WTC11 (cell line): Measurements from ENCODE around the gene NTSR1. TPM values are rescaled to one million over a fixed set of nuclear protein-coding genes. Genes with fewer than 3 reads are reported as not detected.

Experiments
- ATAC-seq: fragments of 200-7000 bp; cut with Tn5 transposase; 2 replicates; pipeline ENCODE4 v1.10.0; 2021; ENCODE audit warnings: mild to moderate bottlenecking, moderate library complexity
- CTCF ChIA-PET: fragments of 300-600 bp; sonication (Branson Sonifier 250); formaldehyde crosslinking; loops from one replicate; lab custom pipeline; 2021; ENCODE audit warnings: antibody characterized with exemption; lab: Charles Lee
- POLR2A ChIA-PET: fragments of 350-600 bp; sonication (Branson Sonifier 250); formaldehyde crosslinking; loops from one replicate; lab custom pipeline; 2021; ENCODE audit warnings: antibody characterized with exemption; lab: Charles Lee
- DNase-seq: peaks from one replicate; pipeline ENCODE4 v3.0.0; 2021; ENCODE audit warnings: low spot score
- H3K27ac Mint-ChIP-seq: 2 replicates; pipeline ENCODE4 v1.8.0; 2021; ENCODE audit warnings: mixed read lengths
- H3K27me3 Mint-ChIP-seq: 2 replicates; pipeline ENCODE4 v1.8.0; 2021; ENCODE audit warnings: low read depth, mild to moderate bottlenecking, moderate library complexity, mixed read lengths
- H3K36me3 Mint-ChIP-seq: 2 replicates; pipeline ENCODE4 v1.8.0; 2021; ENCODE audit warnings: mixed read lengths
- H3K4me1 Mint-ChIP-seq: 2 replicates; pipeline ENCODE4 v1.8.0; 2022; ENCODE audit warnings: mixed read lengths
- H3K4me3 Mint-ChIP-seq: 2 replicates; pipeline ENCODE4 v1.8.0; 2021; ENCODE audit warnings: mild to moderate bottlenecking, moderate library complexity, mixed read lengths
- H3K9me3 Mint-ChIP-seq: 2 replicates; pipeline ENCODE4 v1.8.0; 2021; ENCODE audit warnings: mixed read lengths
- CBFB ChIP-seq: sonication (generic); formaldehyde crosslinking; IDR thresholded peaks from 2 replicates; pipeline ENCODE4 v1.8.1; 2022; ENCODE audit warnings: mild to moderate bottlenecking, low read depth, missing genetic modification reagents
- ETV6 ChIP-seq: sonication (generic); formaldehyde crosslinking; IDR thresholded peaks from 2 replicates; pipeline ENCODE4 v1.8.1; 2022; ENCODE audit warnings: mild to moderate bottlenecking, missing genetic modification reagents
- GTF2I ChIP-seq: fragments of 250-450 bp; sonication (Bioruptor Pico); conservative IDR thresholded peaks from 2 replicates; pipeline ENCODE4 v1.4.0; 2021; ENCODE audit warnings: mild to moderate bottlenecking
- HMGXB4 ChIP-seq: sonication (generic); formaldehyde crosslinking; IDR thresholded peaks from 2 replicates; pipeline ENCODE4 v1.8.1; 2023; ENCODE audit warnings: mild to moderate bottlenecking, moderate library complexity, missing genetic modification reagents
- RELA ChIP-seq: sonication (generic); formaldehyde crosslinking; IDR thresholded peaks from 2 replicates; pipeline ENCODE4 v1.8.1; 2022; ENCODE audit warnings: missing genetic modification reagents, mild to moderate bottlenecking, borderline replicate concordance
- RORB ChIP-seq: fragments of 250-450 bp; sonication (Bioruptor Pico); IDR thresholded peaks from 2 replicates; pipeline ENCODE4 v1.9.0; 2021; ENCODE audit warnings: mild to moderate bottlenecking
- STAT6 ChIP-seq: sonication (generic); formaldehyde crosslinking; conservative IDR thresholded peaks from 2 replicates; pipeline ENCODE4 v1.8.1; 2023; ENCODE audit warnings: mild to moderate bottlenecking, low read depth, missing genetic modification reagents, moderate library complexity
- TEAD1 ChIP-seq: sonication (generic); formaldehyde crosslinking; IDR thresholded peaks from 2 replicates; pipeline ENCODE4 v1.8.0; 2022; ENCODE audit warnings: mild to moderate bottlenecking, missing genetic modification reagents
- TP53 ChIP-seq: sonication (generic); formaldehyde crosslinking; IDR thresholded peaks from 2 replicates; pipeline ENCODE4 v1.8.1; 2023; ENCODE audit warnings: mild to moderate bottlenecking, missing genetic modification reagents
- ZBTB21 ChIP-seq: sonication (generic); formaldehyde crosslinking; IDR thresholded peaks from 2 replicates; pipeline ENCODE4 v1.8.1; 2023; ENCODE audit warnings: mild to moderate bottlenecking, missing genetic modification reagents, borderline replicate concordance
- ZNF121 ChIP-seq: sonication (generic); formaldehyde crosslinking; IDR thresholded peaks from 2 replicates; pipeline ENCODE4 v1.8.0; 2023; ENCODE audit warnings: missing genetic modification reagents
- ZNF219 ChIP-seq: sonication (generic); formaldehyde crosslinking; IDR thresholded peaks from 2 replicates; pipeline ENCODE4 v1.8.0; 2023; ENCODE audit warnings: missing genetic modification reagents, mild to moderate bottlenecking, borderline replicate concordance
- ZNF416 ChIP-seq: fragments of 250-450 bp; sonication (Bioruptor Pico); IDR thresholded peaks from 2 replicates; pipeline ENCODE4 v1.9.0; 2021; ENCODE audit warnings: mild to moderate bottlenecking, inconsistent platforms
- ZNF423 ChIP-seq: fragments of 250-450 bp; sonication (Bioruptor Pico); IDR thresholded peaks from 2 replicates; pipeline ENCODE4 v2.1.2; 2022; ENCODE audit warnings: mild to moderate bottlenecking, moderate library complexity
- total RNA-seq: library from RNA; stranded (reverse); gene quantifications from 3 replicates; pipeline ENCODE4 v1.2.3, GENCODE V29; 2021
- TF ChIP-seq, protein P1 (sequence below): sonication (generic); formaldehyde crosslinking; IDR thresholded peaks from 2 replicates; pipeline ENCODE4 v1.8.1; 2023; ENCODE audit warnings: mild to moderate bottlenecking, missing genetic modification reagents, moderate library complexity
- TF ChIP-seq, protein P2 (sequence below): sonication (generic); formaldehyde crosslinking; IDR thresholded peaks from 2 replicates; pipeline ENCODE4 v1.8.0; 2023; ENCODE audit warnings: mild to moderate bottlenecking, missing genetic modification reagents
- TF ChIP-seq, protein P3 (sequence below): fragments of 250-450 bp; sonication (Bioruptor Pico); IDR thresholded peaks from 2 replicates; pipeline ENCODE4 v1.9.0; 2021; ENCODE audit warnings: mild to moderate bottlenecking

NTSR1 gene
- total RNA-seq, 1 experiment from 2014 or later, result 0.63 TPM

DNA sequence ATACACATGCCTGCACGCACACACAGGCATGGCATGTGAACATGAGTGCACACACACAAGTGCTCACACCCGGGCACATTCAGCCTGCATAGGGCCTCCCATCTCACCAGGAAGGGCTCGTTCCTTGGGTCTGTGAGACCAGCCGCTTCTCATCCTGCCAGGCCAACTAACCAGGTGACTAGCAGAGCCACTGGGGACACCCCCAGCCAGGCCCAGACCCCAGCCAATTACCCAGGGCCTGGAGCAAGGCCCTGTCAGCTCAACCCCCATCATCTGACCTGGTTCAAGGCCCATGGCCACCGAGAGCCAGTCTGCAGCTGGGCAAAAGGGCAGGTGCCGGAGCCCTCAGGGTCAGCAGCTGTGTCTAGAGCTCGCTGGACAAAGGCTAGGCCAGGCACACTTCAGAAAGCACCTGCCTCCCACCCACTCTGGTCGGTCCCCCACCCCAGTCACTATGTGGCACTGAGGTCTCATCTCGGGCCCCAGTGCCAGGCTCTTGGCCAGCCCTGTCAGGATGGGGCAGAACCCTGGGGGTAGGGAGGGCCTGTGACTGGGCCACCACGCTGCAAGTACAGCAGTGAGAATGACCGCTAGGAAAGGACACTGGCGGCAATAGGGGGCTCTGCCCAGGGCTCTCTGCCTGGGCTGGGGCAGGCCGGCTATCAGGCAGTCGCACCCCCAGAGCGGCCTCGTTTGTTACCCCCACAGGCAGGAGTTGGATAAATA lies 60.9 kb downstream of the NTSR1 start:
- POLR2A ChIA-PET, result no interaction called here
- no peak for DNase-seq
- Mint-ChIP-seq H3K27ac (no peak overlapping the region; the same call in 1 of the 2 replicates), H3K27me3 (no peaks in the 10 kb centered on the region), H3K4me3 (no peak overlapping the region), H3K36me3 (no peaks in the 10 kb centered on the region)
- TF ChIP-seq GTF2I, result no peak
- no peak for TF ChIP-seq ZBTB21 (CRISPR knock-in tag)
- no peak for TF ChIP-seq RELA
- TF ChIP-seq, protein P1, sequence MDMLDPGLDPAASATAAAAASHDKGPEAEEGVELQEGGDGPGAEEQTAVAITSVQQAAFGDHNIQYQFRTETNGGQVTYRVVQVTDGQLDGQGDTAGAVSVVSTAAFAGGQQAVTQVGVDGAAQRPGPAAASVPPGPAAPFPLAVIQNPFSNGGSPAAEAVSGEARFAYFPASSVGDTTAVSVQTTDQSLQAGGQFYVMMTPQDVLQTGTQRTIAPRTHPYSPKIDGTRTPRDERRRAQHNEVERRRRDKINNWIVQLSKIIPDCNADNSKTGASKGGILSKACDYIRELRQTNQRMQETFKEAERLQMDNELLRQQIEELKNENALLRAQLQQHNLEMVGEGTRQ (CRISPR knock-in tag), result no peak
- TF ChIP-seq, protein P2, sequence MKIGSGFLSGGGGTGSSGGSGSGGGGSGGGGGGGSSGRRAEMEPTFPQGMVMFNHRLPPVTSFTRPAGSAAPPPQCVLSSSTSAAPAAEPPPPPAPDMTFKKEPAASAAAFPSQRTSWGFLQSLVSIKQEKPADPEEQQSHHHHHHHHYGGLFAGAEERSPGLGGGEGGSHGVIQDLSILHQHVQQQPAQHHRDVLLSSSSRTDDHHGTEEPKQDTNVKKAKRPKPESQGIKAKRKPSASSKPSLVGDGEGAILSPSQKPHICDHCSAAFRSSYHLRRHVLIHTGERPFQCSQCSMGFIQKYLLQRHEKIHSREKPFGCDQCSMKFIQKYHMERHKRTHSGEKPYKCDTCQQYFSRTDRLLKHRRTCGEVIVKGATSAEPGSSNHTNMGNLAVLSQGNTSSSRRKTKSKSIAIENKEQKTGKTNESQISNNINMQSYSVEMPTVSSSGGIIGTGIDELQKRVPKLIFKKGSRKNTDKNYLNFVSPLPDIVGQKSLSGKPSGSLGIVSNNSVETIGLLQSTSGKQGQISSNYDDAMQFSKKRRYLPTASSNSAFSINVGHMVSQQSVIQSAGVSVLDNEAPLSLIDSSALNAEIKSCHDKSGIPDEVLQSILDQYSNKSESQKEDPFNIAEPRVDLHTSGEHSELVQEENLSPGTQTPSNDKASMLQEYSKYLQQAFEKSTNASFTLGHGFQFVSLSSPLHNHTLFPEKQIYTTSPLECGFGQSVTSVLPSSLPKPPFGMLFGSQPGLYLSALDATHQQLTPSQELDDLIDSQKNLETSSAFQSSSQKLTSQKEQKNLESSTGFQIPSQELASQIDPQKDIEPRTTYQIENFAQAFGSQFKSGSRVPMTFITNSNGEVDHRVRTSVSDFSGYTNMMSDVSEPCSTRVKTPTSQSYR (CRISPR knock-in tag), result no peak
- TF ChIP-seq ZNF416 (CRISPR knock-in tag), result no peak
- no peak for TF ChIP-seq STAT6 (CRISPR knock-in tag)
- TF ChIP-seq CBFB (CRISPR knock-in tag), result no peak
- no peak for TF ChIP-seq HMGXB4 (CRISPR knock-in tag)
- TF ChIP-seq RORB (CRISPR knock-in tag), result no peak
- TF ChIP-seq ZNF121 (CRISPR knock-in tag), result no peak
- TF ChIP-seq ETV6 (CRISPR knock-in tag), result no peak
- no peak for TF ChIP-seq ZNF423 (CRISPR knock-in tag)
- TF ChIP-seq ZNF219 (CRISPR knock-in tag), result no peak
- no peak for TF ChIP-seq TEAD1 (CRISPR knock-in tag)
- no peak for TF ChIP-seq TP53 (CRISPR knock-in tag)
- TF ChIP-seq, protein P3, sequence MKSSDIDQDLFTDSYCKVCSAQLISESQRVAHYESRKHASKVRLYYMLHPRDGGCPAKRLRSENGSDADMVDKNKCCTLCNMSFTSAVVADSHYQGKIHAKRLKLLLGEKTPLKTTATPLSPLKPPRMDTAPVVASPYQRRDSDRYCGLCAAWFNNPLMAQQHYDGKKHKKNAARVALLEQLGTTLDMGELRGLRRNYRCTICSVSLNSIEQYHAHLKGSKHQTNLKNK (CRISPR knock-in tag), result no peak
- TF ChIP-seq, all 79 proteins: peak for 0
- CTCF ChIA-PET, result interaction anchor here (1.7 kb wide), 1 partner anchor 22 kb away, joined by 5 read pairs; no protein-coding TSS in a partner anchor
- Mint-ChIP-seq H3K4me1 (0 out of 2 replicates have a peak, but pooled peaks cover 2% of the 10 kb centered on the region), H3K9me3 (no peaks in the 10 kb centered on the region)
- ATAC-seq, result no peak
